ENCODE results near the gene PPARG.
"Not testable (repeated sequence)": the region's sequence is repeated elsewhere in the genome, so short reads cannot be mapped to it uniquely, and the experiment has no call there.

The PPARG gene

GRCh38 chr3:12279591-12280326 lies 9.1 kb upstream of the PPARG start:
- DNase-seq: no peak

DNA sequence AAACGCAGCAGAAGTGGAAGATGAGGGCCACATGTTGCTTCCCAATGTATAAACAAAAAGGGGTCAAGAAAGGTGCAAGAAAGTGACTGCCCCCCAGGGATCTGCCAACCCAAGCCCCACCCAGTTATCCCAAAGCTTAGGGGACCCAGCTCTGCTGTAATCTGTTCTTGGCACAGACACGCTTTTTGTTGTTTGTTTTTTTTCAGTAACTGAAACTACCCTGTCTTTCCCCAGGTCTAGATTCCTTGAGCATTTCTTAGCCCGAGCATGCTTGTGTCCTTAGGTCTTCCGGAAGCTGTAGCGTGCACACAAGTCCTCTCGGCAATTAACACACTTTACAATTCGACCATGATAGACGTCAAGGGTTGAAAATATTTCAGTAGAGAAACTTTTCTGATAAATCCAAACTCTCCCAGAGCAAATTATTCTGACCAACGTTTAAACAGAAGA lies 8.5 kb upstream of the PPARG start:
- no peak for DNase-seq

DNA sequence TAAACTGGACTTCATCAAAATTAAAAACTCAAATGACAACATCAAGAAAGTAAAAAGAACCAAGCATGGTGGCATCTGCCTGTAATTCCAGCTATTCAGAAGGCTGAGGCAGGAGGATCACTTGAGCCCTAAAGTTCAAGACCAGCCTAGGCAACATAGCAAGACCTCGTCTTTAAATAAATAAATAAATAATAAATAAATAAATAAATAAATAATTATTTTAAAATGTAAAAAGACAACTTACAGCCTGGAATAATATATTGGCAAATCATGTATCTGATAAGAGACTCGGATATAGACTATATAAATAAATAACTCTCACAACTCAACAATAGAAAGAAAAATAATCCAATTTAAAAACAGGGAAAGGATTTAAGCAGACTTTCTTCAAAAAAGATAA lies 4.3 kb upstream of the PPARG start:
- no peak for DNase-seq

DNA sequence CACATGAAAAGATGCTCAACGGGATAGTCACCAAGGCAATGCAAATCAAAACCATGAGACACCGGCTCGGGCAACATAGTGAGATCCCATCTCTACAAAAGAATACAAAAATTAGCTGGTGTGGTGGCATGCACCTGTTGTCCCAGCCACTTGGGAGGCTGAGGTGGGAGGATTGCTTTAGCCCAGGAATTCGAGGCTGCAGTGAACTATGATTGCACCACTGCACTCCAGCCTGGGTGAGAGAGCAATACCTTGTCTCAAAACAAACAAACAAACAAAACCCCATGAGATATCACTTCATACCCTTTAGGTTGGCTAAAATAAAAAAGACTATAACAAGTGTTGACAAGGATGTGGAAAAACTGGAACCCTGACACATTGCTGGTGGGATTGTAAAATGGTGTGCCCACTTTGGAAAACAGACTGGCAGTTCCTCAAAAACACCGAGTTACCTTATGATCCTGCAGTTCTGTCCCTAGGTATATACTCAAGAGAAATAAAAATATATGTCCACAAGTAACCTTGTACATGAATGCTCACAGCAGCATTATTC lies 3.8 kb upstream of the PPARG start:
- DNase-seq: no peak

- DNase-seq: not testable (repeated sequence)
Measured at GRCh38 chr3:12285779-12286178, 3.1 kb upstream of the PPARG start.

- DNase-seq: no peak
Measured at GRCh38 chr3:12286504-12286903, 2.4 kb upstream of the PPARG start.

GRCh38 chr3:12286927-12287726 lies 1.7 kb upstream of the PPARG start:
- no peak for DNase-seq

- DNase-seq: peak; percentile 29
Measured at GRCh38 chr3:12287727-12288181, 1.1 kb upstream of the PPARG start.

DNA sequence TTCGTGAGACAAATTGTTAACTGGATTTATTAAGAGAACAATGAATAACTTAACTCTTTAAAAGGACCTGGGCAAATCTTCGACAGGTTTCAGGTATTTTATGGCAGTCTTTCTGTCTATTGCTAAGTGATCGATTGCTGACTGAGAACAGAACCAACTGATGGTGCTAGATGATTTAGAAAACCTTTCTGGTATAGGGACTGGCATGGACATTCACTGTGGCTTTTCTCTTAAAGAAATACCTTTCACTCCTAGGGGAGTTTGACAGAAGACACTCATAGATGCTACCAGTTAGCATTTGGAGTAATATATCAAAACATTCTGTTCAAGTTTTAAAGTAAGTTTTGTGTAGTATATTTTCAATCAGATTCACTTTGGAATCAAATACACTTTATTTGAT lies 654 bp downstream of the PPARG start:
- no peak for DNase-seq

- no peak for DNase-seq
Measured at GRCh38 chr3:12292770-12293169, 3.9 kb downstream of the PPARG start.

GRCh38 chr3:12294885-12295580 lies 6.2 kb downstream of the PPARG start:
- no peak for DNase-seq

GRCh38 chr3:12296511-12296910 lies 7.6 kb downstream of the PPARG start:
- DNase-seq: no peak

GRCh38 chr3:12299026-12299425 lies 10.2 kb downstream of the PPARG start:
- no peak for DNase-seq

- no peak for DNase-seq
Measured at GRCh38 chr3:12300137-12300536, 11.3 kb downstream of the PPARG start.

DNA sequence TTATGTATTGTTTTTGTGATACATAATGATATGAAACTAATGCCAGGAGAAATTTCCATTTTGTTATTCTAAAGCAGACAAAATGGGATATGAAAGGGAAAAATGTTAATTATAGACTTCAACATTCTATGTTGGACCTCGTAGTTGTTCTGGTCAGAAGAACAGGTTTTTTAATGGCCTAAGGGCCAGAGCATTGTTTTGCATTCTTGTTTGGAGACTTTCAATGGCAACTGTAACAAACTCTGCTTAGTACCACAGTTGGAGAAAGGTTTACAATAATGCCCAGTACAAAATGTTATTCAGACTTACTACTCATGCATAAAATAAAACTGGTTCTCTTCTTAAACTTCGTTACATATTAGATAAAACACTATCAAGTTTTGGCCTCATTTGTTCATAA lies 12.2 kb downstream of the PPARG start:
- no peak for DNase-seq

- DNase-seq: no peak
Measured at GRCh38 chr3:12301513-12301912, 12.6 kb downstream of the PPARG start.

GRCh38 chr3:12302564-12302963 lies 13.7 kb downstream of the PPARG start:
- no peak for DNase-seq

DNA sequence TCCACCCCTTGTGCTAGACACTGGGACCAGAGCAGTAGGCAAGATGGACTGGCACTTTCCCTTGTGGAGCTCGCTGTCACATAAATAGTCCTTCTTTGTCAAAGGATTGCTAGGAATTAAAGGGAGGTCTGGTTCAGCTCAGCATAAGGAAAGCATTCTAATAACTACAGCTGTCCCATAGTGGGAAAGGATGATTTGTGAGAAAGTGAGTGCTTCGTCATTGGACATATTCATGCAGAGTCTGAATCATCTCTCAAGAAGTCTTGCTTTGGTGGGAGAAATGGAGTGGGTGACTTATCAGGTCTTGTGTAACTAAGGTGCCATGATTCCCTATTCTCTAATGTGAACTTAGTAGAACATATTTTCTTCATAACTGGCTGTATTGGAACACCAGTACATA lies 14.7 kb downstream of the PPARG start:
- no peak for DNase-seq

DNA sequence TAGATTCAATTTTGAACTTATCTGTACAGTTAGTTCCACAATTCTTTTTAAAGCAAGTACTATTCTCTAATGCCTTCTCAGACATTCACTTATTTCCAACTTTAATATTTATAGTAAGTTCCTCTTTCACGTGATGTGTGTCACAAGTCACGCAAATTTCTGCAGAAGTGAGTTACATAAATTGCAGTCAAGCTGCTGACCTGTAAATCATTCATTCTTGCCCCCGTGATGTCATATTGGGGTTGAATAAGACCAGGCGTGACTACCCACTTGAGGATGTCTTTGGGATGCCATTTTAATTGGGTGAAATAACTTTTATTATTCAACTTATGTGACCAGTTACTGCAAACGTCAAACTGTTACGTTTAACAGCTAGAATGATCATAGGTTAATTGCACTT lies 15.1 kb downstream of the PPARG start:
- DNase-seq: peak; percentile 42

- no peak for DNase-seq
Measured at GRCh38 chr3:12307136-12307535, 18.3 kb downstream of the PPARG start.

GRCh38 chr3:12308517-12308916 lies 19.6 kb downstream of the PPARG start:
- DNase-seq: no peak

- DNase-seq: no peak
Measured at GRCh38 chr3:12309716-12310115, 20.8 kb downstream of the PPARG start.

GRCh38 chr3:12312010-12312409 lies 23.1 kb downstream of the PPARG start:
- DNase-seq: no peak

All from CD4-positive, alpha-beta T cell treated with Interferon gamma for 1 hour (primary cell).